Measurements from ENCODE around the gene DCT.

DCT gene

DNA sequence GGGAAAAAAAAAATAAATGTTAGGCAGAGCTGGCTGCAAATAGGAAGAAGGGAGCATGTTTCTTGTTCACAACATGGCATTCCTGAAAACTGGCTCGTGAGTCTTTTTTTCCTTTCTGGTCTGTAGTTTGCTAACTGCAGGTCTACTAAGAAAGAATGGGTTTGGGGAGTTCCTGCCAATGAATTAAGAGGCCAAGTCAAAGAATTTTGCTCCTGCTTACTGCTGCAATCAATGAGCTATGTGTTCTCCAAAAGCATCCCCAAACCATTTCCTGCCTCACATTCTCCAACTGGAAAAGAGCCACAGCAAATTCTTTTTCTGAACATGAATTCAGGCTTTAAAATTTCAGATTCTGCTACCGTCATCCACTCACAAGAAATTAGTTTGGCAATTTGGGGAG, 88.6 kb downstream of the DCT start:
- no peak for DNase-seq

GRCh38 chr13:94389604-94390351, 89.7 kb downstream of the DCT start:
- DNase-seq: no peak

DNA sequence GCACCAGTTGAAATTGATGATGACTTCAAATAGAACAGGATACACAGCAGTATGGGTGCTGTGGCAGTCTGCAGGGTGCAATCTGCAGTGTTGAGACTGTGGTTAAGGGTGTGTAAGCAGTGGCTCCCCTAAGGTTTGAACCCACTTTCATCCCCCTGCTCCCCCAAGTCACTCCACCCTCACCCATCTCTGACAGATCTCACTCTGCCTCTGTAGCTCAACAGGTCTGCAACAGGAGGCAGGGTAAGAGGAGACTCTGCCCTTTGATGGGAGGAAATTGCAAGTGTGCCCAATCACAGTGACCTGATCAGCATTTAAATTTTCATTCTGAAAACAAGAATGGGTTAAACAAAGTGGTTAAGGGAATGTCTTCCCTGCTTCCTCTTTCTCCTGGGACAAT, 92.4 kb downstream of the DCT start:
- no peak for DNase-seq

Data from NK-92 treated with Interleukin-12 subunit alpha and Interleukin-12 subunit beta, amount 100 ng/mL, for 24 hours (cell line).